Nucleus accumbens (tissue), 56 donors: ENCODE measurements around the gene AP1S2.
A peak's percentile ranks its signal among the peaks of the same experiment; 100 is the strongest.
"Not testable (repeated sequence)": the region's sequence is repeated elsewhere in the genome, so short reads cannot be mapped to it uniquely, and the experiment has no call there.

Source experiments
- DNase-seq, 56 donors: peaks; one replicate each; lab custom pipeline; 2025; lab: John Stamatoyannopoulos, UW

The AP1S2 gene

GRCh38 chrX:15856222-15856587 is 1.6 kb upstream of the AP1S2 start:
- DNase-seq = no peak

DNA sequence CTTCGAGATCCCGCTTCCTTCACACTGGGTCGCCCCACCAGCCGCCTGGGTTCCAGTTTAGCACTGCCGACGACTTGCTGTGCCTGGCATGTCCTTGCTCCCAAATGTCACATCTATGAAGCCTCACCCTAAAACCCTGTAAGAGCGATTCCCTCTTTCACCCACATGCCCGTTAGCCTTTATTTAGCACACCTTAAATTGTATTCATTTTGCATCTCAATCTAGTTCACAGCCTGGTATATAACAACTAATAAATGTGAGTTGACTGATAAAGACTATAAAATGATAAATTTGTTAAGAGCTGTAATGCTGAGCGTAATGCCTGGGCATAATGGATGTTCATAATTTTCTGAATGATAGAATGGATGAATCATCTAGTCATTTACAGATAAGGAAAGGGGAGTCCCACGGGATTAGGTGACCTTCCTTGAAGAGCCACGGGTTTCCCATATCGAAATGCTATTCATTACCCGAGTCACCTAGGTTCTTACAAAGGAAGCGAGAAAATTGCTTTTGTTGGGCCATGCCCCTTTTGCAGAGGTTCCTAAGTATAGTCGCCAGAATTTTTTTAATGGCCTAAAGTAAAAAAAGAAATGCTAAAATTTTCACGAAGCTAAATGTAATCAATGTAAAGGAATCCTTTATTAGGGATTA is 1.1 kb upstream of the AP1S2 start:
- no peak for DNase-seq

GRCh38 chrX:15854080-15854655 is 445 bp downstream of the AP1S2 start:
- peak in 47 of 56 donors; percentile 4 to 71 (median 39) for DNase-seq

- peak in 1 of 56 donors; percentile 23 for DNase-seq
Observed at GRCh38 chrX:15853586-15854079, 980 bp downstream of the AP1S2 start.

- DNase-seq = peak in 2 of 56 donors; percentile 1 to 2
Observed at GRCh38 chrX:15849555-15849954, 5.1 kb downstream of the AP1S2 start.

DNA sequence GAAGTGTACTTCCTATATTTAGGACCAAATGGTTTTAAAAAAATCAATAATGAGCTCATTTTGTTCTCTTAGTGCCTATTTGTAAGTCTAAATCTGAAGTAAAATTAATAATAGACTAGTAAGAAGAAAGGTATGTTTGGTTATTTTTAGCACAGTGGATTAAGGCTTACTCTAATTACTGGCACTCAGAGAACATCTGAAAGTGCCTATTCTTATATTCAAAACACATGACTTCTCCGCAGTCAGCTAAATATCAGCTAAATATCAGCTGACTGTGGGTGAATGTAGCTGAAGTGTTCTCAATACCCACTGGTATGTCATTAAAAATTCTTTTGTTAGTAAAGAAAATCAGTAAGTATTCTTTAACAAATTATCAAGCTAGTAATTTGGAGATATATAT is 6.0 kb downstream of the AP1S2 start:
- DNase-seq = no peak

DNA sequence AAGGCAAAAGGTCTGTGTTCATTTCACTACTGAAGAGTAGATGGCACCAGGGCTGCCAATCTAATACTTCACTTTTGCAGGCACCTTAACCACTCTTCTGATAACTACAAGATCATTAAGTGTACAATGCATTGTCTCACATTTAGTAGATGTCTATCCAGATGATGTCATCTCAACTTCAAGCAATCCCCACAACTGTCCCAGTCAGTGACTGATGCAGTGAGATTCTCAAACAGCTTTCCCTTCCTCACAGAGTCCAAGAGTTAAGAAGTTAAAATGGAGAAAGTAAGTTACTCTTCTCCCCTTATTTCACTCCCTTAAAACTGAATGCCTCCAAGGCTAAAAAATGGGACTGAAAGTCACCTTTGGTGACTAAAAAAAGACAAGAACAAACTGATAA is 10.7 kb downstream of the AP1S2 start:
- no peak for DNase-seq

GRCh38 chrX:15841853-15842516 is 12.6 kb downstream of the AP1S2 start:
- DNase-seq = no peak

DNA sequence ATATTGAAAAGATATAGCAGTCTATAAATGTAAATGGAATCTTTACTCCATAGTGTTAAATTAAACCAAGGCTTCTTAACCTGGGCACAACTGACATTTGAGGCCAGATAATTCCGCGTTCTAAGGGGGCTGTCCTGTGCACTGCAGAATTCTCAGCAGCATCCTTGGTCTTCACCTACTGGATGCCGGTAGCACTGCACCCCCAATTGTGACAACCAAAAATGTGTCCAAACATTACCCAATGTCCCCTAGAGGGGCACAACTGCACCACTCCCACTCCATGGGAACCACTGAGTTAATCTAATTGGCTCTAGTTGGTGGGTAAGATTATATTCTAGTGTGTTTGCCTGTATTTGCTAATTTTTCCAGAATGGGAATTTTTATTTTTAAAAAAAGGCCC is 16.6 kb downstream of the AP1S2 start:
- no peak for DNase-seq

DNA sequence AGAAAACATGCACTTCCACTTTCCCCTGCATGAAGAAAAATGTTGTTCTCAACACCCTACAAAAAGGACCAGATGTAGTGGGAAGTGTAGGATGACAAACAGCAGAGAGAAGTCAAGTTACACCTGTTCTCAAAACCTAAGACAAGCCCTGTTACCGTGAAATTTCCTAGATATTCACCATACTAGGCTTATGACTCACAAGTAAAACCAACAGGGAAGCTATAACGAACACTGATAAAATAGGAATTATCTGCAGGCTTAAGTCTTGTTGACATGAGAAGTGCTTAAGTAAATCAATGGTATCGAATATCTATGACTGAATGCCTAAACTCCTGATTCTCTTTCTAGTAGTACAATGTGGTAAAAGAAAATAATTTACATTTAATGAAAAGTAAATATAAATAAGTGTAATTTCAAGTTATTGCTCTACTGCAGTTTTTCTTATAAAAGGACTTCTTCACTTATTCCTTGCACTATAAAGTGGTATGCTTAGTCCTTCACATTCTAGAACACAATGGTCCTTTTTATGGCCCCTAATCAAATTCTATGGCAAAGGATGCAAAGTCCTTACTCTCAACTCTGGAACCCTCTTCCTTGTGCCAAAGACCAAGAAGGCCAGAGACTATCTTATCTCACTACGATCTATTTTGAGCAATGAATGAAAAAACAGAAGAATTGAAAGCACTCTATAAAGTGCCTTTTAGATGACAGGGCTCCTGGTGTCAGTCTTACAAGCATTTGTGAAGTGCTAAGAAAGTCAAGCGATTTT is 19.6 kb downstream of the AP1S2 start:
- DNase-seq = no peak

GRCh38 chrX:15834053-15834452 is 20.6 kb downstream of the AP1S2 start:
- no peak for DNase-seq

DNA sequence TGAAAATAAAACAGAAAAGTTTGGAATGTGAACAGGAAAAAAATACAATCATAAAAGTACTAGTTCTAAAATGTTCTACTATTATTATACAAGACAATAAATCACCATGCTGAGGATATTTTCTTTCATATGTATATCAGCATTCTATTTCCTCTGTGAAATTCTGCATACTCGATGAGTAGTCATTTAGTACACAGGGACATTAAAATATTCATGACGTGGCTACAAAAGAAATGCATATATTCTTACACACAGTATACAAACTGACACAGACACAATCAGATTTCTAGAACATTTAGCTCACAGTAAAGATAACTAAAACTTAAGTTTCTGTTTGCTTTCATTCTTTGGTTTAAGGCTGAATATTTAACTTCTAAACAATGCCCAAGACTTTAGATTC is 23.3 kb downstream of the AP1S2 start:
- DNase-seq = not testable (repeated sequence)

DNA sequence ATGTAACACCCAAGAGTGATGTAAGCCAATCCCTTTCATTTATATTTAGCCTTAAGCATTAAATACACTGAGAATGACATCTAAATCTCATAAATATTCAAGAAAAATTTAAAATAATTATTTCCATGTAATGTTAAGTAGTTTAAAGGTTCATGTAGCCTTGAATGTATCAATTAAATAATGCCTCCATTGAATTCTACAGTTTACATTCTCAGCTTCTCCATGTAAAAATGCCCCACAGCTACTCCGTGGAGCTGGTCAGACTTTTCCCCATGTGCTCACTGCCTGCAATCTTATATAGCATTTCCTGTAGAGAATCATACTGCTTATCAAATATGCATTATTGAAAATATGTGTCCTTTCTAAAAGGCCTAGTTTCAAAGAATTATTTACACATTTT is 25.4 kb downstream of the AP1S2 start:
- no peak for DNase-seq

- DNase-seq = no peak
Observed at GRCh38 chrX:15825936-15826335, 28.7 kb downstream of the AP1S2 start.

- DNase-seq = no peak
Observed at GRCh38 chrX:15822922-15823321, 31.7 kb downstream of the AP1S2 start.

- no peak for DNase-seq
Observed at GRCh38 chrX:15820106-15821073, 34.2 kb downstream of the AP1S2 start.

DNA sequence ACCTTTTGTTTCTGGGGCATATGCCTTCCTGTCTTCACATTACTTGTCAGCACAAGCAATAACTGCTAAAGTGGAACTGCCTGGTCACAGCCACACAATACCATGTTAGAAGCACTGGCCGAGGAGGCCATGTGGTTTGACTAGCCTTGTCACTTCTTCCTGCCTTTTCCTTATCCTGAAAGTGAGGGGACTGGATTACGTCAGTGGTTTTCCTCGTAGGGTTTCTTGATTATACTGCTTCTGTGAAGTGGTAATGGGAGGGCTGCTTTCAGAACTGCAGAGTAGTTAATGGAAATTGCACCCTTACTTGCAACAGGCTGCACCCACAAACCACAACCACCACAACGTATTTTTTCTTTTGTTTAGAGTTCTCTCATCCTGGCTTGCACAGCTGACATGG is 37.7 kb downstream of the AP1S2 start:
- no peak for DNase-seq

DNA sequence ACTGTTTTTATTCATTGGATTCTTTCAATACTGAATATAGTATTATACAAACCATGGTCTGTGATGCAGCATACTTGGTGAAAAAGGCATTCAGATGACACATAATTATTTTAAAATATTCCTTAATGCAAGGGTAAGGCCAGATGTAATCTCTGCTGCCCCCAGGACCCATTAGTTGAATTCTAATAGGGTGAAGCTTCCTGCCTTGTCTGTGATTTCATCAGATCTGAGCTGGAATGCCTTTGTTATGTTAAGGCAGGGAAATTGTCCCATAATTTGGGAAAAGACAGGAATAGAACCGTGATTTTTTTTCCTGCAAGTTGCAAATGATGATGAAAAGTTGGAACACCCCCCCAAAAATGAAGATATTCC is 38.2 kb downstream of the AP1S2 start:
- DNase-seq = no peak

GRCh38 chrX:15815779-15816437 is 38.7 kb downstream of the AP1S2 start:
- peak in 2 of 56 donors; percentile 0 to 7 for DNase-seq
